DMS 273 treated with DMSO at 0.1 percent for 48 hours (cell line): ENCODE data around the gene SYT2.
"Not testable (repeated sequence)": the region's sequence is repeated elsewhere in the genome, so short reads cannot be mapped to it uniquely, and the experiment has no call there.

Experiments used
- DNase-seq: peaks from one replicate; lab custom pipeline; 2025; lab: John Stamatoyannopoulos, UW

The SYT2 gene

GRCh38 chr1:202545647-202546303, 164.5 kb downstream of the SYT2 start:
- not testable (repeated sequence) for DNase-seq

- not testable (repeated sequence) for DNase-seq
Observed at GRCh38 chr1:202544766-202545449, 165.3 kb downstream of the SYT2 start.

- DNase-seq: not testable (repeated sequence)
Observed at GRCh38 chr1:202543537-202543936, 166.7 kb downstream of the SYT2 start.

- not testable (repeated sequence) for DNase-seq
Observed at GRCh38 chr1:202542415-202542814, 167.8 kb downstream of the SYT2 start.

GRCh38 chr1:202540858-202541257, 169.4 kb downstream of the SYT2 start:
- not testable (repeated sequence) for DNase-seq
